ACHN (cell line): ENCODE data around the gene TSPAN11.

Experiments
- DNase-seq: peaks from one replicate; pipeline ENCODE4 v3.0.0-alpha.2; 2015
- in situ Hi-C: cut with HindIII; loops from 2 replicates; pipeline ENCODE4 v1.10.0; 2017; ENCODE audit warnings: low sequenced_read_pairs, low pct_ligation_motif_present, low pct_unique_long_range_greater_than_20kb

TSPAN11 gene

GRCh38 chr12:30972035-30972434 lies 45.5 kb downstream of the TSPAN11 start:
- no peak for DNase-seq
- in situ Hi-C loops = no loop called here

- in situ Hi-C loops = no loop called here
- no peak for DNase-seq
These were observed 46.6 kb downstream of the TSPAN11 start for GRCh38 chr12:30973175-30973574.

GRCh38 chr12:30973830-30974229 lies 47.3 kb downstream of the TSPAN11 start:
- DNase-seq = no peak
- in situ Hi-C loops = no loop called here

DNA sequence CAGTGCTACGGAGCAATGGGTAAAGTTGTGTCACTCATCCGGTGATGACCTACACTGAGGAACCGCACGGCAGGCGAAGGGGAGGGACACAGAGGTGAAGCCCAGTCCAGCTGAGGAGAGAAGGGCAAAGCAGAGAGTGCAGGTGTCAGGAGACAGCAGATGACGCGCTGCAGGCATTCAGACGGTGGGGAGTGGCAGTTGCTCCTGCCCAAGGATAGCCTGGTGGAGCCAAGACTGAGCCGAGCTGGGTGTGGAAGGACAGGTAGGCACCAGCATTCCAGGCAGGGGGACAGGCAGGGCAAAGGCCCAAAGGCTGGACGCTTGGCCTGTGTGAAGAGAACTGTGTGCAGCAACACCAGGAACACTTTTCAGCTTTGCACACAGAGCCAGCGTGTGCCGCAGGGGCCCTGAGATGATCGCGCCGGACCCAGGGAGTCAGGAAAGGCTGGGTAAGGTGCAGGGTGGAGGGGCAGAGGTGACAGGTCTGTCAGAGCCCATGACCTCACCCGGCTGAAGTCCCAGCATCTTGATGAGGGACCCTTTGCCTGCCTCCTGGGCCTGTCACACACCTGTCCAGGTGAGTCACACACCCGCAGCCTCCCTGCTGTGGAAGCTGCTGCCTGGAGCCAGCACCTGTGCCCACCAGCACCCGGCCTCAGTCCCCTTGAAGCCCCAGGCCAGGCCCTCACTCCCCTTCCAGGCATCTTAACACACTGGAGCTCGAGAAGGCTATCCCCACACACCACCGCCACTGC lies 48.4 kb downstream of the TSPAN11 start:
- DNase-seq = no peak
- in situ Hi-C loops = no loop called here

- no peak for DNase-seq
- in situ Hi-C loops = no loop called here
These were observed 49.0 kb downstream of the TSPAN11 start for GRCh38 chr12:30975581-30975980.

DNA sequence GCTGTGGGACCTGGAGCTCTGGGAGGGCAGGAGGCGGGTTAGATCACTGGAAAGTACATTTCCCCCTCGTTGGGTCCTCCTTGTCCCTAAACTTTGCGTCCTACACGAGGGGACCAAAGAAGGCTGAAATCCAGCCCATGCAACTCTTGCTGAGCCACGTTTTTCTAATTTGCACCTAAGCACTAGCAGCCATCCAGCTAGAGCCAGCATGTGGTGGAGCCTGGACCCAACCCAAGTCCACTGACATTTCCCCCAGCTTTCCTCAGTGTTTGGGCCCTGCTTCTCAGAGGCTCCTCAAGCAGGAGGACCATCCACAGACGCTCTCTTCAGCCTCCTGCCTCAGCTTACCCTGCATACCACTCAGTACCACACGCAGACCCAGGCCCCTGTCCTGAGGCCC lies 49.7 kb downstream of the TSPAN11 start:
- no peak for DNase-seq
- in situ Hi-C loops = no loop called here

DNA sequence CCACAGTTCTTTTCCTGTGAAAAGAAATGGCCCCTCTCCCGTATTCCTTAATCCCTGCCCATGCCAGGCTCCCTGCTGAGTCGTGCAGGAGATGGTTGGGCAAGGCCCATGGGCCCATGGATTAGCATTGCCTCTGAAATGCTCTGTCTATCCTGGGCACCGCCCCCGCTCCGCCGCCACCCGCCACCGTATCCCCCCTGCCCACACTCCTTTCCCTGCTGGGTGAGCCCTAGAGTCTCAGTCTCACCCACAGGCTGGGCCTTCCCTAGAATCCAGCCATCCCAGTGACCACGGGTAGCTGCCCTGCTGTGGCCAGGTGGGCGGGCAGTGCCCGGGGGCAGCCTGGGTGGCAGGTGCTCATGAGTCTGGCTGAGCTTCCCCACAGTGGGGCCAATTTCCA lies 50.6 kb downstream of the TSPAN11 start:
- DNase-seq = no peak
- in situ Hi-C loops = no loop called here

DNA sequence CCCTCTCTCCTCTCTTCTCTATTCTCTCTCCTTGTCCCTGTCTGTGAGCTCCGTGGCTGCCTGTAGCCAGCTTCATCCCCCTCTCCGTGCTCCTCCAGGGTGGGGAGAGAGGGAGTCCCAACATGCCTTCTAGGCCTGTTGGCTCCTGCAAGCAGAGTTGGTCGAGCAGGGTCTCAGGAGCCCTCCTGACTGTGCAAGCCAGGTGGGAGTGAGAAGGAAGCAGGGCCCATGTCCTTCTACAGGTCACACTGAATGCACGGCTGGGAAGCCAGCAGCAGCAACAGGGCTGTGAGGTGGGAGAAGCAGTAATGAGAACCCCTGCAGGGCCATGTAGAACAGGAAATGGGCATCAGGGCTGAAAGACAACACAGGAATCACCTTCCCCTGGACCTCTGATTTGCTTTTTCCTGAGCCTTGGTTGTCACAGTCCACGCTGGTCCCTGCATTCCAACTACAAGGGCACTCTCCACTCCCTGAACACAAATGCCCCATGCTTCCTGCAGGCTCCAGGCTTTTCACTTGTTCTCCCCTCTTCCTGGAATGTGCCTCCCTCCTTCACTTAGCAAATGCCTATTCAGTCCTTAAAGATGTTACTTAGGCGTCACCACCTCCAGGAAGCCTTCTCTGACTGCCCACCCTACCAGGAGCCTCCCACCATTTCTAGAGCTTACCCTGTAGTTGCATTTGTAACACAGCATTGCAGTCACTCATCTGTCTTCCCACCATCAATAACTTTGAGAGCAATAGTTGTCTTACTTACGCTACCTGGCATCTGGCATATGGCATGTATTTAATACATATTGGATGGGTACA lies 51.2 kb downstream of the TSPAN11 start:
- in situ Hi-C loops = no loop called here
- DNase-seq = no peak

DNA sequence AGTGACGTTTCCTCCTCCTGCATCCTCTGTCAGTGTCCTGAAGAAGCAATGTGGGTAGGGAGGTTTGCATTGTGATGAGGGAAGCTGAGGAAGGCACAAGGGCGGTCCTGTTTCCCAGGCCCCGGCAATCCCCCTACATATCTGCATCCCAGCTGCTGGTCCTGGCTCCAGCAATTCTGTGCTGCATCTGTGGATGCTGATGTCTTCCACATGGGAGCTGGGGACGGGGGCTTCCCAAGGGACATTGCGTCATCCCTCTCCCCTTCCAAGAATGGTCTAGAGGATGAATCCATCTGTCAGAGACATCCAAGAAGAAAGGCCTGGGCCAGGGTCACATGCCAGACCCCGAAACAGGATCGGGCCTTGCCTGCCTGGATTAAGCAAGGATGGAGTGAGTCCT lies 52.1 kb downstream of the TSPAN11 start:
- no peak for DNase-seq
- in situ Hi-C loops = no loop called here

GRCh38 chr12:30979371-30980259 lies 53.1 kb downstream of the TSPAN11 start:
- in situ Hi-C loops = no loop called here
- DNase-seq = no peak

- in situ Hi-C loops = no loop called here
- no peak for DNase-seq
These were observed 54.6 kb downstream of the TSPAN11 start for GRCh38 chr12:30980955-30981662.

DNA sequence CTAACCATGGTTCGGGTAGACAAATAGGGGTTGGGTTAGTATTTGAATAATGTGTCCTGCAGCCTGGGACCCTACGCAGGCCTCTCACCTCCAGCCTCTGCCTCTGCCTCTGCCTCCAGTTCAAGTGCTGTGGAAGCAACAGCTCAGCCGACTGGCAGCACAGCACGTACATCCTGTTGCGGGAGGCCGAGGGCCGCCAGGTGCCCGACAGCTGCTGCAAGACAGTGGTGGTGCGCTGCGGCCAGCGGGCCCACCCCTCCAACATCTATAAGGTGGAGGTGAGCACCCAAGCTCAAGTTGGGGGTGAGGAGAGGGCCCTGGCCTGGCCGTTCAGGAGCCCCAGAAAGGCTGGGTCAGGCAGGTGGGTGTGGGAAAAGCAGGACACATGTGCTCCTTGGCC lies 55.9 kb downstream of the TSPAN11 start:
- DNase-seq = no peak
- in situ Hi-C loops = no loop called here

DNA sequence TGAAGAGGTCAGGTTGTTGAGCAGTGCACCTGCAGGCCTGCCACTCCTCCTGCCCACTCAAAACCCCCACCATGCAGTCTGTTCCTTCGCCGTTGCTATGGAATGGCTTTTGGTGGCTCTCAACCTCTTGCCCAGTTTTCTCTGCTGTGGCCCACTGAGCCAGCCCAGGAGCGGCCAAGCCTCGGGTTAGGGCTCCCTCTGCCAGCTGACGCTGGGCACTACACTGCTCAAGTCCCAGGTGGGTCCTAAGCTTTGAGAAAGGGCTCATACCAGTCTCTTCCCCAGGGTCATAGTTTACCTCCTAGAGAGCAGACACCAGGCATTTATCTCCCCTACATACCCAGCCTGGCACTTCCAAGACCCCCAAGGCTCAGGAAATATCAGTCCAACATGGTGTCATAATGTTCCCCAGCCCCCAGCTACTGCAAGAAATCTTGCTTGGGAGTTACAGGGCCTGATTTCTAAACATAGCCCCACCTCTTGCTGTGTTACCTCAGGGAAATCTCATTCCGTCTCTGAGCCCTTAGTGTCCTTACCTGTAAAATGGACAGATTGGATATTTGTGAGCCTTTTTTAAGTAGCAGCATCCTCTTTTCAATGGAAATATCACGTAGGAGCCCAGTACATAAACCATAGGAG lies 59.4 kb downstream of the TSPAN11 start:
- DNase-seq = peak; percentile 73
- in situ Hi-C loops = no loop called here

GRCh38 chr12:30988086-30988485 lies 61.5 kb downstream of the TSPAN11 start:
- in situ Hi-C loops = no loop called here
- no peak for DNase-seq

- in situ Hi-C loops = no loop called here
- DNase-seq = no peak
These were observed 62.2 kb downstream of the TSPAN11 start for GRCh38 chr12:30988646-30989286.

GRCh38 chr12:30989754-30990153 lies 63.2 kb downstream of the TSPAN11 start:
- in situ Hi-C loops = no loop called here
- peak; percentile 27 for DNase-seq

DNA sequence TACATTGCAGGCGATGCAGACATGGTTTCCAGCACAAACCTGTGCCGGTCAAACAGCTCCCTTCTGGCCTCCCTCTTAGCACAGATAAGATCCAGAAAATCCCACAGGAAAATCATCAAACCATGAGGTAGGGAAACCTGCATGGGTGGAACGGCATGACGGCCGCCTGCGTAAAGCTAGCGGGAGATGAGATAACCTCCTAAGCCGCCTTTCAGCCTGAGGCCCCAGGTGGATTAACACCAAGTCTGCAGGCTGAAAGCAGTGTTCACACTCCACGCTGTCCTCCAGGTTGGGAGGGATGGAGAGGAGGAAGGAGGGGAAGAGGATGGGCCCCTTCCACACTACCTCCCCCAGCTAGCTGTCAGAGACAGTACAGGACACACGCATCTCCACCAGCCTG lies 63.8 kb downstream of the TSPAN11 start:
- in situ Hi-C loops = no loop called here
- no peak for DNase-seq

DNA sequence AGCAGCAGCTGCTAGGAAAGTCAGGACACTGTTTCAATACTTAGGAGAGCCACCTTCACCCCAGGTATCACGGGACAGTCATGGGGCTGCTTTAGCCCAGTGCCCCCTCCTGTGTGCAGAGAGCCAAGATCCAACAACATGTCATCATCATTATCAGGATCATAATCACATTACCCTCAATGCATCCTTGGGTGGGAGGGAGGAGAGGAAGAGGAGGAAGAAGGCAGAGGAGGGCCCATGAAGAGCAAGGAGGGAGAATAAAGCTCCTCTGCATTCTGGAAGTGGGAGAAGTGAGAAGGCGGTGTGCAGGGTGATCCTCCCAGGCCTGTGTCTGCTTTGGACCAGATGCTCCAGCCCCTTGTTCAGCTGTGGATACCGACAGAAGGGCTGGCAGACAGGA lies 64.2 kb downstream of the TSPAN11 start:
- in situ Hi-C loops = no loop called here
- no peak for DNase-seq
